ENCODE results near the gene CORIN.
"Not testable (repeated sequence)": the region's sequence is repeated elsewhere in the genome, so short reads cannot be mapped to it uniquely, and the experiment has no call there.

CORIN gene

DNA sequence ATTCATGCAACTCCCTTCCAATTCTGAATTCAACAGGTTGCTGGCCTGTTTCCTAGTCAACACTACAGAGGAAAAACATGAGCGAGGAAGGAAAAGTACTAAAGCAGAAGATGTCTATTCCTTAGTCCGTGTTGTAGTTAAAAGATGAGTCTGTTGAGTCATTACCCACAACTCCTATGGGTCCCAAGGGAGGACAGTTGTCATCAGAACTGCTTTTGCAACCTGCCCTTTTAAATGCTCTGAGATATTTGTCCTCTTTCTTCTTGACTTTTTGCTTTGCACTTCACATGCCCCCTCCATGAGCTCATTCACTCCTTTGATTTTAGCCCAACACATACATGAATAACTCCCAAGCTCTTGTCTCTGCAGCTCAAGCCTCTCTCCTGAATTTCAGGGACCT lies 119.2 kb downstream of the CORIN start:
- DNase-seq = no peak

DNA sequence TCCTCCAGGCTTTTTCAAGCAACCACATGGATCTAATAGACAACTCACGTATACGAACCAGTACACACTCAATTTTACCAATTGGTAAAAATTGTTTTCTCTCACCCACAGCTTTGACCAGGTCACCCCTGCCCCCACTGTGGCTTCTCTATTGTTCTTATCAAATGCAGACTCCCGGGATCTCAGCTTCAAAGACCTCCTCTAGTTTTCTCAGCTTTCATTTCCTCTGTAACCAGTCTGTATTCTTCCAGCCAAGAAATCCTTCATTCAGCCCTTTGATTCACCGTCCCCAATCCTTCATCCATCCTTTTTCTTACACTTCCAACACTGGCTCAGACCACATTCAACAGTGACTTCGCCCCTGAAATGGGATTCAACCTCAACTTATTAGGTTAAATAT lies 120.7 kb downstream of the CORIN start:
- DNase-seq = no peak

- DNase-seq = peak; percentile 20
Measured at GRCh38 chr4:47715716-47716416, 122.0 kb downstream of the CORIN start.

DNA sequence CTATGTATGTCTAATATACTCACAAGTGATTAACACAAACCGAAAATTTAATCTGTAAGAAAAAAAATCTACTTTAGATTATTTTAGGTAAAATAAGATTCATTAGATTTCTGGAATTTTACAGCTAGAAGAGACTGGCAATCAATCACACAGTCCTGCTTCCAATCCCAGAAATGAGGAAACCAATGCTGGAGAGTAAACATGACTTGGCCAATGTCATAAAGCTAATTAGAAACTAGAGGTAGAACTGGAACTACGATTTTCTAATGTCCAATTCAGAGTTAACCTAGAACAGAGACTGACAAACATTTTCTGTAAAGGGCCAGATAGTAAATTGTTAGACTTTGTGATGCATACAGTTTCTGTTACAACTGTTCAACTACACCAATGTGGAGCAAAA lies 123.6 kb downstream of the CORIN start:
- no peak for DNase-seq

DNA sequence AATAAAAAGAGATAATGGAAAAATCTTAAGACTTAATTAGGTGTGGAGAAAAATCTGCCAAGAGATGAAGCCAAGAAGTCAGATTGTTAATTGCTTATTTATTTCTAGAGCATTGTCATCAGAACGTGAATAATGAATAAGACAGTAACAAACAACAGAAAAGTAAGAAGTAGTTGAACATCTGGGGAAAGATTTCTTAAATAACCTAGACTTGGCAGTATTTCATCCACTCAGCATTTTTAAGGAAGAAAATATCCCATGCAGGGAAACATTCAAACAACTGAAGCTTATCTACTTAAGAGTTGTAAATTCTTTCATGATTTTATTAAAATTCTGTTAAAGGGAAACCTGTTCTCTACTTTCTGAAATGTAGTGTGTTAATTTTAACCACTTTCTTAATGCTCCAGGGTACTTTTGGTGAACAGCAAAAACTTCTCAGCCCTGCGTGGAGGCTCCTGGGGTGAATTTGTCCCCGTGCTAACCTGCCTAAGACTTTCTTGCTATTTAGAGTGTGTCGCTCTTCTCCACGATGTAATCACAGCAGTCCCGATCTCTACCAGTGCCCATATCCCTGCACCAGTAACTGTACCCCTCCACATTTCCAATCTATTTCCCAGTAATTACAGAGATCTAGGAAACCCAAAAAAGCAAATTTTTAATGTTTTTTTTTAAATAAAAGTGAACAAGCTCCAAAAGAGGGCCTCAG lies 124.6 kb downstream of the CORIN start:
- DNase-seq = no peak

DNA sequence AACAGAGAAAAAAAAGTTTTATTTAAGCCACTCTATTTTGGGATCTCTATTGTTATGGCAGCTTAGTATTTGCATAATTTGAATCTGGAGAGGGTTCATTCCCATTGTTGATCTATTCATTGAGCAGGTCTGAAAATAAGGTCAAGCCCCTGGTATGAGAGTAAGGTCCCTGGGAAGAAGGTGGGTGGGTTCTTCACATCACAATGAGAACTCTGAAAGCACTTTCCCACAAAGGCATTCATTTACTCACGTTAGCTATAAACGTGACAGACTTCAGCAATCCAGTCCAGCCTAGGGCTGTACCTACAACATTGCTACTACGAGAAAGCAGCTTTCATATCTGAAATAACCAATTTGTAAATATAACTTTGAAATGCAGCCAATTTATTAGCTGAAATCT lies 126.2 kb downstream of the CORIN start:
- DNase-seq = no peak

GRCh38 chr4:47711183-47711582 lies 126.7 kb downstream of the CORIN start:
- no peak for DNase-seq

DNA sequence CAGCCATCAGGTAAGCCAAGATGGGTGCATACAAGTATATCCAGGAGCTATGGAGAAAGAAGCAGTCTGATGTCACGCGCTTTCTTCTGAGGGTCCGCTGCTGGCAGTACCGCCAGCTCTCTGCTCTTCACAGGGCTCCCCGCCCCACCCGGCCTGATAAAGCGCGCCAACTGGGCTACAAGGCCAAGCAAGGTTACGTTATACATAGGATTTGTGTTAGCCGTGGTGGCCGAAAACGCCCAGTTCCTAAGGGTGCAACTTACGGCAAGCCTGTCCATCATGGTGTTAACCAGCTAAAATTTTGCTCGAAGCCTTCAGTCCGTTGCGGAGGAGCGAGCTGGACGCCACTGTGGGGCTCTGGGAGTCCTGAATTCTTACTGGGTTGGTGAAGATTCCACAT lies 131.5 kb downstream of the CORIN start:
- DNase-seq = not testable (repeated sequence)

DNA sequence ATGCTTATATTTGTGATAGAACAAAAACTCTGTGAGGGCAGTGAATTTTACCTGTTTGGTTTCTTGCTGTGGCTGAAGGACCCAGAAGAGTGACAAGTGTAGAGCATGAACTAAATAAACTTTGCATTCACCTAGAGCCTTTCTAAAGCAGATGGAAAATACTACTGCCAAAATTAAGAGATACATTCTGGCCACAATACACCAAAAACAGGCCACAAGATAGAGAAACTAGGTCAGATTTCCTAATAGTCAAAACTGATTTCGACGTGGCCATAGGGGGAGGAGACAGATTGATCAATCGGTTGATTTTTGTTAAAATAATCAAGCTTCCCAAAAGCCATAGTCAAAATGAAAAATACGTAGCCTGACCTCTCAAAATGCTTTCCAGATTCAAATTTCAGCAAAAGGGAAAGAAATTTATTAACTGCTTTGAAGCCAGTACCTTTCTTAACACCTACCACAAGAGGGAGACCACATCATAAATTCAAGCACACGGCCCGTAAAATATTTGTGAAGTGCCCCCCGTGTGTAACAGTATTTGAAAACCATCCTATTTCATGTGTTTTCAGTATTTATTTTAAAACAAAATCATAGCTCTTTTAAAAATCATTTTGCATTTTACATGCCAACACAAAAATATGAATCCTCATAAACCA lies 132.4 kb downstream of the CORIN start:
- DNase-seq = peak; percentile 36

DNA sequence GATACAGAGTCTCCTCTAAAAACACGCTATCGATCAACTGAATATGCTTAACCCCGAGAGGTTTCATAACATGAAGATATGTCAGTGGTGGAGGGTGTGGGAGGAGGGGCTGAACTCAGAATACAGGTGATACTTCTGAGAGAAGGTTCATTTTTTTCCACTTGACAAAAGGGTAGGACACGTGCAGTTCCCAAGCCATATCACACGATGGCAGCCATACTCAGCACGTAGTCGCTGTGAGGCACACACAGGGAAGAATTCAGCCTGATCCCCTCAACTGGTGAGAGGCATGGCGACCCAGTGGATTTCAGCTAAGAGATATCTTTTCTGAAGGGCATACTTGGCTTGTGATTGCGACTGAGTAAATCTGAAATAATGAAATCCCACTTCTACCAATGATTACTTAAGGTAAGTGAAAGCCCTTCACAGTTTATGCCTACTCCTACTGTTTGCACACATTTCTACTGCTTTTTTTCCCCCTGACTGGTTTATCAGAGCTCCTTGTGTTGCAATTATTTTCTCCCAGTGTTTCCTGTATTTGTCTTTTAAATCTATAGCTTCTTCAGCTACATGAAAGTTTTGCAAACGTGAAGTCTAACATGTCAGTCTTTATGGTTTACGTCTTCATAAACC lies 133.1 kb downstream of the CORIN start:
- peak; percentile 50 for DNase-seq

DNA sequence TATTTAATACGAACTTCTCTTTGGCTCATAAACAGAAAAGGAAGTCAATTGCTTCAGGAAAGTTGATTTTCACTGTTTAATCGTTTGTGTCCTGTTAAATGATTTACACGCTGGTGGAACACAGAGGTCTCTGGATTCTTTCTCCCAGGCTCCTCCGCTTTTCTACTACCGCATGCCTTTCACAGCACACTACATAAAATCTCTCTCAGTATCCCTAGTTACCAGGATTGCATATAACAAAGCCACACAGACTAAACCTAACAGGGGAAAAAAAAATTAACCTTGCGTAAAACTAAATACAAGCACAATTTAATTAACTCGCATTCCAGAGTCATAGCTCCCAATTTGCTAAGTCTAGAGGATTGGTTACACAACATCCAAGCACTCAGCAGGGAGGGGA lies 133.9 kb downstream of the CORIN start:
- DNase-seq = no peak

DNA sequence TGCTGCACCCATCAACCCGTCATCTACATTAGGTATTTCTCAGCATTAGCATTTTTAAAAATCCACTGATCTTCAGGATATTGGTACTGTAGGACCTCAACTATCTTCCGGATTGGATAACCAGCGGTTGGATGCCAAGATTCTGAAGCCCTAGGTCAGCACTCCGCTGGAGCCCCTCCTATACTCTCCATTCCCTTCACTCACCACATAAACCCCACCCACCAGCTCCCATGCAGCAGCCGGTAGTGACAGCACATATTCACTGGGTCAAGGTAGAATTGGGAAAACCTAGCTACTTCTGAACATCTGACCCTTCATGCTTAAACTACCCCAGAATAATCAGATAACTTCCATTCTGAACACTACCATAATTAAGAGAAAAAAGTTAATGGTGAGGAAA lies 134.9 kb downstream of the CORIN start:
- DNase-seq = no peak

DNA sequence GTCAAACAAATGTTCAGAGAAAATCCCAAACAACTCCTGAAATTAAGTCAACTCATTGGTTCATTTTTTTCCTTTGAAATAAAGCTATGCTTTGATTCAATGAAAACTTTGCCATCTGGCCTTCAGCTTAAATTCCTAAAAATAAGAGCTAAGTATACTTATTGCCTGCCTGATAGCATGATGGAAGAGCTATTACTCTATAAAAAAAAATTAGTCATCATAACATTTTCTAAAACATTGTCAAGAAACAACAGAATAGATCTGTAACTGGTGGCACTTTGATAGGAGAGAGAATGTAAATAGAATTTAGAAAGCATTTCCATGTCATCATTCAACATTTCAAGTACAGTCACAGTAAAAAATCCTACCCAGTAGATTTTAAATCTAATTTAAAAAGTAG lies 136.6 kb downstream of the CORIN start:
- DNase-seq = no peak

GRCh38 chr4:47698837-47699236 lies 139.0 kb downstream of the CORIN start:
- DNase-seq = no peak

- DNase-seq = no peak
Measured at GRCh38 chr4:47696823-47697222, 141.0 kb downstream of the CORIN start.

DNA sequence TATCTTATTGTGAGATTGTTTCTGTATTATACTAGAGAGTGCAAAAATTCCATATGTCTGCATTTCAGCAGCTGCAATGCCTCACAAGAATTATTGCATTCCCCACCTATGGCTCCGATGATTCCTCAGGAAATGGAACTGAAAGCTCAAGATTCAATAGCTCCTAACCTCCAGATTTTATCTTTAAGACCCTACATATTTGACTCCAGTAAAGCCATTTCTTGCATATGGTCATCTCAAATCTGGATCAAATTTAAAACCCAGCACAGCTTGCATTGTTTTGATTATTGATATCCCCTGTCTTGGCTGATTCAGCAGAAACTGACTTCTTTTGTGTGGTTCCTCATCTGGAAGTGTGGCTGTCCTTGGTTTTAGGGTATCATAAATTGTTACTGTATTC lies 142.6 kb downstream of the CORIN start:
- no peak for DNase-seq

- no peak for DNase-seq
Measured at GRCh38 chr4:47694322-47694721, 143.5 kb downstream of the CORIN start.

DNA sequence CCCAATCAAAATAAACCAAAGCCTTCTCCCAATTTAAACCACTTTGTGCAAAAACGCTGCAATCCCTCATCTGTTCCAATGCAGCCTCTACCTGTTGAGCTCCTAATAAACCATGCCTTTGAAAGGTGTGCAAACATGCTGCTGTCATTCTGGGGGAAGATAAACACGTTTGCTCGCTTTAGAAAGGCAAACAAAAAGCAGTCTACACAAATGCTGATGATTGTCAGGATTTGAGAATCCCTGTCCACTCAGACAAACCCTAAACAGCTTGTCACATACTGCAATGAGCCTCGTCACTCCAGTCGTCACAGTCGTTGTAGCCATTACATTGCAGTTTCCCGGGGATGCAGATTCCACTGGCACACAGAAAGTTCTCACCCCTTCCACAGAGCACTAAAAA lies 145.2 kb downstream of the CORIN start:
- peak; percentile 52 for DNase-seq

DNA sequence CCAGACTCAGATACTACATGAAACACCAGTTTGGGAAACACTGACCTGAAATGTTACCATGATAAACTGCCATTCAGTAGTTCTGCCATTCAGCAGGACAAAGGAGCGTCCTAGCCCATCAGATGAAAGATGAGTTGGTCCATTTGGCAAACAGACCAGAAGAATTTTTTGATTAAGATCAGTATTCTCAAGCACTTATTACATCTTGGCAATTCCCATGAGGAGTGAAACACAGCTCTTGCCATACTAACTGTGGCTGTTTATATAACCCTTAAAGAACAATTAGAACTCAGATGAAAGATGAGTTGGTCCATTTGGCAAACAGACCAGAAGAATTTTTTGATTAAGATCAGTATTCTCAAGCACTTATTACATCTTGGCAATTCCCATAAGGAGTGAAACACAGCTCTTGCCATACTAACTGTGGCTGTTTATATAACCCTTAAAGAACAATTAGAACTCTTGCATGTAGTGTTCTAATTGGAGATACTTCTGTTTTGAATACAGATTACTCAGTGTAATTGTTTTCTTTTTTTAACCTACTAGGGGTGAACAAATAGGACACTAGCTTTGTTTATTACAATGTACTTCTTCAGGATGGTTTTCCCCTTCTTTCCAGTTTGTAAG lies 146.0 kb downstream of the CORIN start:
- not testable (repeated sequence) for DNase-seq

- DNase-seq = no peak
Measured at GRCh38 chr4:47690611-47691010, 147.3 kb downstream of the CORIN start.

DNA sequence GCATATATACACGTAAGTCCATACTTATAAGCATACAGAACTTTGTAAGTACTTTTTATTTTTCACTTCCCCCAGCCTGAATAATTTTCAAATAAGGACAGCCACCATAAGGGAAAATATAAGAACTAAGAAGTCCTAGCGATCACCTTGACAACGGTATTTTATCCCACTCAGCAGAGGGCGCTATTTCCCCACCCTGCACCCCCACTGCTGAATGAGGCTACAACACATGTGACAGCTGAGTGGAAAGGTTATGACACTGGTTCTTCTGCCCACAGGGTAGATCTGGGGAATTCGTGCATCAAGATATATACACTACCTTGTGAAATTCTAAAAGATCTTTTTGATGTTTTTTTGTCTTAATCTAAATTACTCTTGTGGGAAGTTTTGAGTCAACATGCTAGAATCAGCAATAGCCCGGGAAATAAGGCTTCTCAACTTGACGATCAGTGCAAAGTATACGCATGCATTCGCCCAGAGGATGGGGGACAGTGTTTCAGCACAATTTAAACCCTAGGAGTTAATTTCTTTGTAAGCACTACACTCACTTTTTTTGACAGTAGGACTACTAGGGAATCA lies 151.5 kb downstream of the CORIN start:
- peak; percentile 8 for DNase-seq

- DNase-seq = no peak
Measured at GRCh38 chr4:47675806-47676205, 162.1 kb downstream of the CORIN start.

- DNase-seq = no peak
Measured at GRCh38 chr4:47674144-47674543, 163.7 kb downstream of the CORIN start.
